ENCODE measurements around the gene NLK.
"Not testable (repeated sequence)": the region's sequence is repeated elsewhere in the genome, so short reads cannot be mapped to it uniquely, and the experiment has no call there.

NLK gene

GRCh38 chr17:28236033-28236653, 193.7 kb downstream of the NLK start:
- DNase-seq, result not testable (repeated sequence)

DNA sequence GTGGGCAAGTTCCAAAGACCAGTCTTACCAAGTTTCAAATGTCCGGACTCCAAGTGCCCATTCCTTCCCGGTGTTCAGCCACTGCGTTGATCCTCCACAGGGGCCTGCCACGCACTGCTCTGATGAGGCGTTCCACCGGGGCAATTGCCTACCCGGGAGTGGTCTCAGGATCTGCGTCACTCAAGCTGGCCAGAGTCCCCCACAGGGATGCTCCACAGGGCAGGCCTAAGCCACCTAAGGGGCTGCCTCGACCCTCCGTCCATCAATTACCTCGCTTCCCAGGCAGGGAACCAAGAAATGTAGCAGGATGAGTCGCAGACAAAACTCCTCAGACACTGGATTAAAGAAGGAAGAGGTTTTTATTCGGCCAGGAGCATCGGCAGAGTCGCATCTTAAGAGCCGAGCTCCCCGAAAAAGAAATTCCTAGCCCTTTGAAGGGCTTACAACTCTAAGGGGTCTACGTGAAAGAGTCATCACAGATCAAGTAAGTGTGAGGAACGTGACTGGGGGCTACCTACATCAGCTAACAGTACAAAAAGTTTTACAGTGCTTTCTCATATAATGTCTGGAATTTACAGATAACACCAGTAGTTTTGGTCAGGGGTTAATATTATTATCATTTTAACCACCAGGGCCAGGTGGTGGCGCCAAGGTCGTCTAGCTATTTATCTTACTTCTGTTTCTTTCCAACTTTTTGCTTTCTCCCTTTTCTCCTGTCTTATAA, 196.2 kb downstream of the NLK start:
- not testable (repeated sequence) for DNase-seq

DNA sequence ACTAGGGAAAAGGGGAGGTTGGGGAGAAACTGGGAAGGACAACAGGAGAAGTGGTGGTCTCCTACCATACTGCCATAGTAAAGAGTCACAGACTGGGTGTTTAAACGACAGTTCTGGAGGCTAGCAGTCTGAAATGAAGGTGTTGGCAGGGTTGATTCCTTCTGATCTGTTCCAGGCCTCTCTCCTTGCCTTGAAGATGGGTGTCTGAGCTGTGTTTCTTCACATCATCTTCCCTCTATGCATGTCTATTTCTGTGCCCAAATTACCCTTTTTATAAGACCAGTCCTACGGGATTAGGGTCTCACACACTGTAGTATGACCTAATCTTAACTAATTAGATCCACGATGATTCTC, 196.8 kb downstream of the NLK start:
- DNase-seq, result no peak

DNA sequence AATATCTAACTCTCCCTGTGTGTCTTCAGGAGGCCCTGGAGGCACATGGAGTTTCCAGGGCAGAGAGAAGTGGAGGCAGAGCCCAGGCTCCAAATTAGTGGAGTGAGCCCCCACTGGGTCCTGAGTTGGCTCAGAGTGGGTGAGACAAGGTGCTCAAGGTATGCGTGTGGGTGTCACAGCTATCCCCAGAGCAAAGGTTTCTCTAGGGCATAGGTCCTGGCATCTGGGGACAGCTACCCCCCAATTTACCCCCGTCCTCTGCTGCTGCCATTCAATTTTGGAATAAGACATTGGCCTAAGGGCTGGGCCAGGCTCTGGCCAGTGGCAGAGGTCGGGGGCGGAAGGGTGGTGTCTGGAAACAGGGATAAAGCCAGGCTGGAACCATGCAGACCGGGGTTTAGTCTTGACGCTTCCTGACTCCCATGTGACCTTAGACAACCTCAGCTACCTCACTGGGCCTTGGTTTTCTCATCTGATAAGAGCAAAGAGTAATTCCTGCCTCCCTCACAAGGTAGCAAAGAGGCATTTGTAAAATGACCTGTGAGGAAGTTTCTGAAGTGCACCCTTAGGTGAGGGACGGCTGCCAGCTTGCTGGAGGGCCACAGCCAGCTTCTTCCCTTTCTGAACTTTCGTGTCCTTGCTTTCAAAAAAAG, 198.3 kb downstream of the NLK start:
- DNase-seq, result no peak

- no peak for DNase-seq
Measured at GRCh38 chr17:28242791-28243190, 200.3 kb downstream of the NLK start.

GRCh38 chr17:28243268-28243667, 200.8 kb downstream of the NLK start:
- DNase-seq, result not testable (repeated sequence)

DNA sequence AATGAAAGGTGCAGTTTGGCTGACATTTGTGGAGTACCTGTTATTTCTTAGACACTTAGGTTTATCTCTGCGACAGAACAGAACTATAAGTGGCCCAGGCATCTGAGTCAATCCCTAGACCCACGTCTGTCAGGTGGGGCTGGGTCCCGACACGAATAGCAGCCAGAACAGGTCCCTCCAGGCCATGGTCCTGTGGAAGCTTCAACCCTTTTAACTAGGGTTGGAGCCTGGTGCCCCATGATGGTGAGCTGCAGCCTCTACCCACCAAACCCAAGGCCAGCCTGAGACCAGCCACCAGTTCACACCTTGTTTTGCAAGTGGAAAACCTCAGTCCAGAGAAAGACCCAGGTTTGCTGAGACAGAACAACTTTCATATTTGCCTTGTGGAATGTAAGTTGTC, 202.0 kb downstream of the NLK start:
- no peak for DNase-seq
